Measurements from ENCODE around the gene FKBP14. TPM values are rescaled to one million over a fixed set of nuclear protein-coding genes. Genes with fewer than 3 reads are reported as not detected.

The FKBP14 gene
- total RNA-seq, 1 donor from 2014 or later, result 100 TPM

- Histone ChIP-seq H4K20me1 (ENCODE audit: insufficient read depth, low read length) (peaks cover 53% of the 10 kb centered on the region), H3K9me3 (ENCODE audit: insufficient read depth, low read depth, low read length) (no peaks in the 10 kb centered on the region), H3K27me3 (ENCODE audit: insufficient read depth, low read length) (no peaks in the 10 kb centered on the region), H3K4me1 (ENCODE audit: insufficient read depth, low read length) (peaks cover 33% of the 10 kb centered on the region), H2AFZ (ENCODE audit: low read depth, low read length) (peak overlapping the region; percentile 88), H3K36me3 (ENCODE audit: insufficient read depth, low read length) (no peaks in the 10 kb centered on the region), H3K27ac (ENCODE audit: low read depth, low read length) (peak overlapping the region; percentile 54), H3K4me2 (ENCODE audit: low read length) (peak overlapping the region; percentile 86), H3K79me2 (ENCODE audit: insufficient read depth, low read length) (peaks cover 68% of the 10 kb centered on the region), H3K9ac (ENCODE audit: low read length) (peak overlapping the region; percentile 92), H3K4me3 (ENCODE audit: insufficient read depth, low read depth, low read length) (peak overlapping the region; percentile 98)
- TF ChIP-seq CTCF (IDR thresholded peaks at IDR 0.05; ENCODE audit: insufficient read depth, low read depth, low read length), result no peak
- H3K9me3 Mint-ChIP-seq (ENCODE audit: unreplicated experiment), result no peaks in the 10 kb centered on the region
- peak; percentile 27 for DNase-seq (ENCODE audit: low read depth)
- H3K27me3 Mint-ChIP-seq (ENCODE audit: low read depth, unreplicated experiment), result no peaks in the 10 kb centered on the region
- peak overlapping the region; percentile 87 for H3K27ac Mint-ChIP-seq (ENCODE audit: unreplicated experiment)
- H3K4me1 Mint-ChIP-seq (ENCODE audit: low read depth, unreplicated experiment), result peaks cover 16% of the 10 kb centered on the region
- no peaks in the 10 kb centered on the region for H3K36me3 Mint-ChIP-seq (ENCODE audit: low read depth, unreplicated experiment)
- H3K4me3 Mint-ChIP-seq (ENCODE audit: unreplicated experiment), result no peak overlapping the region
- no peak for FAIRE-seq
Observed at GRCh38 chr7:30028749-30029635, 2.5 kb upstream of the FKBP14 start.

GRCh38 chr7:30028216-30028748 lies 1.8 kb upstream of the FKBP14 start, which contains the start of gene PLEKHA8:
Gene PLEKHA8 (plus strand): TSS chr7:30028412. CDS start chr7:30028763, 351 bp downstream.
- peaks cover 37% of the 10 kb centered on the region for H3K4me1 ChIP-seq (ENCODE audit: insufficient read depth, low read length)
- peaks cover 22% of the 10 kb centered on the region for H3K4me1 Mint-ChIP-seq (ENCODE audit: low read depth, unreplicated experiment)
- FAIRE-seq (no peak), DNase-seq (ENCODE audit: low read depth) (peak; percentile 76)
- H3K9ac ChIP-seq (ENCODE audit: low read length), result peak within 1 kb of the TSS; percentile 92
- H3K9me3 Mint-ChIP-seq (ENCODE audit: unreplicated experiment), result no peaks in the 10 kb centered on the region
- TF ChIP-seq CTCF (IDR thresholded peaks at IDR 0.05; ENCODE audit: insufficient read depth, low read depth, low read length) (no peak), EZH2 (IDR thresholded peaks at IDR 0.05; ENCODE audit: insufficient read depth, low read length) (no peak)
- peak within 1 kb of the TSS; percentile 88 for H2AFZ ChIP-seq (ENCODE audit: low read depth, low read length)
- H3K4me2 ChIP-seq (ENCODE audit: low read length), result peak within 1 kb of the TSS; percentile 86
- H3K79me2 ChIP-seq (ENCODE audit: insufficient read depth, low read length), result peaks cover 76% of the 10 kb centered on the region
- peaks cover 60% of the 10 kb centered on the region for H4K20me1 ChIP-seq (ENCODE audit: insufficient read depth, low read length)
- peak within 1 kb of the TSS; percentile 99 for H3K4me3 Mint-ChIP-seq (ENCODE audit: unreplicated experiment)
- H3K27ac Mint-ChIP-seq (ENCODE audit: unreplicated experiment), result peak within 1 kb of the TSS; percentile 87
- H3K27me3 Mint-ChIP-seq (ENCODE audit: low read depth, unreplicated experiment), result no peaks in the 10 kb centered on the region
- peak within 1 kb of the TSS; percentile 98 for H3K4me3 ChIP-seq (ENCODE audit: insufficient read depth, low read depth, low read length)
- H3K9me3 ChIP-seq (ENCODE audit: insufficient read depth, low read depth, low read length), result no peaks in the 10 kb centered on the region
- H3K36me3 Mint-ChIP-seq (ENCODE audit: low read depth, unreplicated experiment), result peaks cover 1% of the 10 kb centered on the region
- H3K27ac ChIP-seq (ENCODE audit: low read depth, low read length), result peak within 1 kb of the TSS; percentile 72
- no peaks in the 10 kb centered on the region for H3K36me3 ChIP-seq (ENCODE audit: insufficient read depth, low read length)
- no peaks in the 10 kb centered on the region for H3K27me3 ChIP-seq (ENCODE audit: insufficient read depth, low read length)

All from astrocyte (in vitro differentiated cells and primary cell).